Effector memory CD4-positive, alpha-beta T cell (primary cell): ENCODE results near the gene CDK6.

Source experiments
- DNase-seq, 3 donors: peaks; one replicate each; pipeline ENCODE4 v3.0.0-alpha.2; 2020
- H3K27ac ChIP-seq: 2 replicates; pipeline ENCODE4 v1.7.0; 2013; ENCODE audit warnings: mild to moderate bottlenecking, low read length, moderate library complexity; ENCODE audit not compliant: insufficient read depth, poor library complexity, severe bottlenecking
- H3K27me3 ChIP-seq: replicated peaks from 2 replicates; pipeline ENCODE4 v1.7.0; 2013; ENCODE audit warnings: mild to moderate bottlenecking, low read length; ENCODE audit not compliant: insufficient read depth, control insufficient read depth, poor library complexity, severe bottlenecking
- H3K36me3 ChIP-seq: 2 replicates; pipeline ENCODE4 v1.7.0; 2013; ENCODE audit warnings: mild to moderate bottlenecking, low read length, moderate library complexity; ENCODE audit not compliant: control insufficient read depth, insufficient read depth
- H3K4me1 ChIP-seq: 2 replicates; pipeline ENCODE4 v1.7.0; 2013; ENCODE audit warnings: low read length, mild to moderate bottlenecking; ENCODE audit not compliant: control insufficient read depth, insufficient read depth, poor library complexity, severe bottlenecking
- H3K4me3 ChIP-seq: 2 replicates; pipeline ENCODE4 v1.7.0; 2013; ENCODE audit warnings: low read length, low read depth, mild to moderate bottlenecking; ENCODE audit not compliant: insufficient read depth, poor library complexity, severe bottlenecking
- H3K9me3 ChIP-seq: 2 replicates; pipeline ENCODE4 v1.7.0; 2013; ENCODE audit warnings: mild to moderate bottlenecking, low read length, moderate library complexity; ENCODE audit not compliant: control insufficient read depth

CDK6 gene

DNA sequence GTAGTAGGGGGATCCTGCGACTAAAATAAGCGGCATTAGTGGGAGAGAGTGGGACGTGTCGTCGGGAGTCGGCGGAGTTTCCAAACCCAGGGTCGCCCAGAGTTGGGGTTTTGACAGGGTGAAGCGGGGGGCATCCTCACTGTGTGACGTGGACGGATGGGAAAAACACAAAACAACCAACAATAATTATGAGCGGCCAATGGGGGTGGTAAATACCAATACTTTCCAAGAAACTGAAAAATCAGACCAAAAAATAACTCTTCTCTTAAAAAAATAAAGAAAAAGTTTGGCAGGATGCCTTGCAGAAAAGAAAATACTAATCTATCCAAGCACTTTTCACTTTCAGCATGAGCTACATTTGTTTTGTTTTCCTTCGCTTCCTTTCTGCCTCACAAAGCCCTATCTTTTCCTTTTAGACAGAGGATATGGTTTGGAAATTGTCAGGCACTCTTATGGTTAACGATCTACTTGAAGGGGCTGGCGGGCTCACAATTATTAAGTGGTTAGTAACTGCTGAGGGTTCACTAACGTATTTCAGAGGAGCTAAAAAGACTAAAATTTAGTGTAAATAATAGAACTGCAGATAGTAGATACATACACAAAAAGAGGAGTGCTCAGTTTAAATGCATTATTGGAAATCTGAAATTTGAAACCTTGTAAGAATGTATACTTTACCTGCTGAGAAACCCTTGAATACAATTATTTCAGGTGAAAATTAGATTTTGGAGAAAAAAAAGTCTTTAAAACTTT is 802 bp upstream of the CDK6 start:
- peaks cover 8% of the 10 kb centered on the region for H3K4me1 ChIP-seq
- no peaks in the 10 kb centered on the region for H3K9me3 ChIP-seq
- H3K27ac ChIP-seq = peak overlapping the region; percentile 12
- no peaks in the 10 kb centered on the region for H3K36me3 ChIP-seq
- H3K4me3 ChIP-seq = peak overlapping the region; percentile 96
- no peaks in the 10 kb centered on the region for H3K27me3 ChIP-seq
- peak in 1 of 3 donors; percentile 2 for DNase-seq

DNA sequence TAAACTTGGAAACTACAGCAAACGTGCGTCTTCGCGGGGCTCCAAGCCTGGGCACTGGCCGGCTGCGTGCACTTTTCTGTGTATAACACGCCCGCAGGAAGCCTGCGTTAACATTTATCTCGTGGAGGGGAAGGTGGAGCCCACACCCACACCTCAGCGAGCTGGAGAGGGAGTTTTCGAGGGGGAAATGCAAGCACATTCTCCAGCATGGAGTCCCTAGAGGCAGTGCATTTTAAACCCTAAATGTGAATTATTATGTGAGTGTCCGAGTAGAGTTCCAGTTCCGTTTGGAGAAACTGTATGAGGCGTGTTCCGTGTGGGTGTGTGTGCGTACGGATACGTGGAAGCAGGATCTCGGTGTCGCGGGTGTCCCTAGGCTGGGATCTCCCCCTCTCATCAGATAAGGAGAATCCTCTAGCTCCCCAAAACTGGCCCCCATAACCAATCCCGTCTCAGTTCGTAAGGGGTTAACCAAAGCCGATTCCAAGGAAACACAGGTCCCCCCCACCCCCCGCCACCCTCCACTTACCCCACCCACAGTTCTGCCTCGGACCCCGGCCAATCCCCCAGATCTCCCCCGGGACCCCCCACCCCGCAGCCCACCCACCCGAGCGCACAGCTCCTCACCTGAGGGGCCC is 403 bp downstream of the CDK6 start:
- DNase-seq = peak; percentile 11 to 22 (median 19)
- H3K9me3 ChIP-seq = no peaks in the 10 kb centered on the region
- H3K27ac ChIP-seq = peak overlapping the region; percentile 80
- H3K4me1 ChIP-seq = peaks cover 19% of the 10 kb centered on the region
- H3K36me3 ChIP-seq = no peaks in the 10 kb centered on the region
- H3K27me3 ChIP-seq = no peaks in the 10 kb centered on the region
- peak overlapping the region; percentile 96 for H3K4me3 ChIP-seq

DNA sequence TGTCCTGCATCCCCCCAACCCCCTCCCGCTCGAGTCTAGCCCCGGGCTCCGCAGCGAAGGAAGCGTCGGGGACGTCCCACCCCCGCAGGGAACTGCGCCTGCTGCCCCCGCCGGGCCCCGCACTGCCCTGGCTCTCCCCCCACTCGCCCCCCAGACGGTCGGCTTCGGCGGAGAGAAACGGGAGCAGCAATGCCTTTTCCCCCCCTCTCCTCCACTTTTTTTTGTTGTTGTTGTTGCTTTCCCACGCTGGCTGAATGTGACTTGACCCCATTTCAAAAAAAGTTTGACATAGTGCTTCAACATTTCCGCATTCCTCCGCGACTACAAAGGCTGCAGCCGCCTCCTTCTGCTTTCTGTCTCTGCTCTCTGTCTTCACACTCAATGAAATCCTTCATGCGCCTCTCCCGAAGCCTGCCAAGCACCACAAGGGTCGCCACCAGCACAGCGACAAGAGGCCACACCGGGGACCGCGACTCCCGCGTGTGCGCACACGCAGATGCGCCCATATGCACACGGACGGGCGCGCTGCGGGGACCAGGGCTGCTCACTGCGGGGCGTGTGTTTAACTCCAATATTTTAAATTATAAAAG is 1.0 kb downstream of the CDK6 start:
- Histone ChIP-seq H3K36me3 (no peaks in the 10 kb centered on the region), H3K4me3 (peak overlapping the region; percentile 96), H3K27me3 (no peaks in the 10 kb centered on the region), H3K27ac (peak overlapping the region; percentile 80), H3K4me1 (peaks cover 20% of the 10 kb centered on the region), H3K9me3 (no peaks in the 10 kb centered on the region)
- DNase-seq = peak in 2 of 3 donors; percentile 20 to 25

DNA sequence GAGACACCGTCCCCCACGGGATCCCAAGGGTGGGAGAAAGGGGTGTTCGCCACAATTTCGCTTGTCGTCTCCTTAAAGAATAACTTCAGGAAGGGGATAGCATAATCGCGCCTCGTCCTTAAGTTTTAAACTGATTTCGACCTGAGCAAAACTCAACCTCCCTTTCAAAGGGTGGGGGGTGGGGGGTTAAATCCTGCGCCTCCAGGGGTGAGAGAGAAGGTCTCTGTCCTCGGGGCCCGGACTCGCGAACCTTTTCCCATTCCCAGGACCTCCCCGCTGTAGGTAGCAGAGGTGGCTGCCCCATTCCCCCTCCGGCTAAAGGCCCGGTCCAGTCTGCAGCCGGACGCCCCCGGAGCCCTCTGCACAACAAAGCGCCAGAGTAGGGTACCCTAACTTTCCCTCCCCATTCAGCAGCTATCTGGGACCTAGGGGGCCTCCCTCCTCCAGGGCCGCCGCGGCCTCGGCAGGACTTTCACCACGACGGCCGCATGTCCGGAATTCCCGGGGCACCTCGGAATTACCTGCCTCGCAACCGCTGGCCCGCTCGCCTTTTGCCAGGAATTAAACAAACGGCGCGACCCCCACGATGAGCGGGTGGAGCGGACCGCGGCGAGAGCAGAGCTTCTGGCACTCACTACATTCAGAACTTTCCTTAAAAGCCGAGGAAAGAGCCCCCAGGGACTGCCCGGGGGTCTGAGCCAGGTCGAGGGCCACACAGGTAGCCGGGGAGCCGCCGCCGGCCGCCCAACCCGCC is 1.7 kb downstream of the CDK6 start:
- peak in 1 of 3 donors; percentile 1 for DNase-seq
- Histone ChIP-seq H3K36me3 (no peaks in the 10 kb centered on the region), H3K27ac (peak overlapping the region; percentile 80), H3K4me1 (peaks cover 20% of the 10 kb centered on the region), H3K4me3 (peak overlapping the region; percentile 96), H3K27me3 (no peaks in the 10 kb centered on the region), H3K9me3 (no peaks in the 10 kb centered on the region)

DNA sequence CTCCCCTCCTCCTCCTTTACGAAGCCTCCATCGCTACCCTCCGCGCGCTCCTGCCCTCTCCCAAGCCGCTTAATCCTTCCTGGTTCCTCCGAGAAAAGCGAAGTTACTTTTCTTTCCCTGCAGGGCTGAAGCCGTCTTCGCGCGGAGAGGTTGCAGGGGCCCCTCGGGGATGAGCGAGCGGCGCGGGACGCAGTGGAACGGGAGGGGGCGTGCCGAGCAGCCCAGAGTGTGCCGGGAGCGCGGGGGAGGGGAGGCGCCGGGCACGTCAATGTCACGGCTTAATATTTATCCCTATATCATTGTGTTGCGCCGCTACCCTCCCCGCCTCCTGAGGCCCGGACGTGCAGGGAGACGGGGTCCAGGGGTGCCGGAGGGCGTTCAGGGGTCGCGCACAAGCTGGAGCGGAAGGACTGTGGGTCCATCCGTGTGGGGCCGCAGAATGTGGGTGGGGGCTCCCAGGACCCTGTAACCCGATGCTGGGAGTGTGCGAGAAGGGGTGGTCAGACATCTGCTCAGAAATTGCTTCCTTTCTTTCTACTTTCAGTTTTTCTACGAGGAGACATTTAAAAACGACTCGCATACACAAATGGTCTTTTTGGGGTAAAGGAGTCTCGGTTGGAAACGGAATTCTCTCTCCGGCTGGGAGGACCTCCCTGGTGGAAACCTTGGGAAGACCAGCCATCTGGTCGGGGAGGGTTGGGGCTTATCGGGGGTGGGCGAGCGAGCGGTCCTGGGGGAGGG is 2.4 kb downstream of the CDK6 start:
- DNase-seq = peak; percentile 46 to 64 (median 59)
- Histone ChIP-seq H3K36me3 (no peaks in the 10 kb centered on the region), H3K27ac (peak overlapping the region; percentile 80), H3K9me3 (no peaks in the 10 kb centered on the region), H3K4me1 (peaks cover 20% of the 10 kb centered on the region), H3K4me3 (peak overlapping the region; percentile 96), H3K27me3 (no peaks in the 10 kb centered on the region)

DNA sequence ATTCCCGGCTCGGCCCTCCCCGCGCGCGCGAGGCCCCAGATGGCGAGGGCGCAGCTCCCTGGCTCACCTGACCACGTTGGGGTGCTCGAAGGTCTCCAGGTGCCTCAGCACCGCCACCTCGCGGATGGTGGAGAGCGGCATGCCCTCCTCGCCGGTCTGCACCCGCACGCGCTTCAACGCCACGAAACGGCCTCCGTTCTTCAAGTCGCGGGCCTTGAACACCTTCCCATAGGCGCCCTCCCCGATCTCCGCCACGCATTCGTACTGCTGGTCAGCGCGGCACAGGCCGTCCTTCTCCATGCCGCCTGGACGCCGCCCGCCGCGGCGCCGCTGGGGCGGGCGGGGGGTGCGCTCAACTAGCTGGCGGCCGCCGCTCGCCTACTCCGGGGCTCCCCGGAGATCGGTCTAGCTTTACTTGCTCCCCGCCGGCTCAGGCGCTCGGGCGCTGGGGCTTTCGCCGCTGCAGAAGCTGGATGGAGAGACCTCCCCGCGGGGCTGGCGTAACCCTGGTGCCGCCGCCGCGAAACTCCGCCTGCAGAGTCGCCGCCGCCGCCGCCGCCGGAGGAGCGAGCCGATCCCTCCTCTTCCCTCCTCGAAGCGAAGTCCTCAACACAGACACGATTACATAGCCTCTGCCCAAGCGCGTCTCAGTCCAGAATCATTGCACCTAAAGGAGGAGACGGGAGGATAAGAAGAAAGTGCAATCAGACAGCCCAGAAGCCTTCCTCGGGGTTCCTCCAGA is 3.2 kb downstream of the CDK6 start:
- H3K36me3 ChIP-seq = no peaks in the 10 kb centered on the region
- H3K27me3 ChIP-seq = no peaks in the 10 kb centered on the region
- H3K4me1 ChIP-seq = peaks cover 20% of the 10 kb centered on the region
- peak overlapping the region; percentile 96 for H3K4me3 ChIP-seq
- DNase-seq = peak; percentile 64 to 76 (median 75)
- no peaks in the 10 kb centered on the region for H3K9me3 ChIP-seq
- peak overlapping the region; percentile 80 for H3K27ac ChIP-seq

DNA sequence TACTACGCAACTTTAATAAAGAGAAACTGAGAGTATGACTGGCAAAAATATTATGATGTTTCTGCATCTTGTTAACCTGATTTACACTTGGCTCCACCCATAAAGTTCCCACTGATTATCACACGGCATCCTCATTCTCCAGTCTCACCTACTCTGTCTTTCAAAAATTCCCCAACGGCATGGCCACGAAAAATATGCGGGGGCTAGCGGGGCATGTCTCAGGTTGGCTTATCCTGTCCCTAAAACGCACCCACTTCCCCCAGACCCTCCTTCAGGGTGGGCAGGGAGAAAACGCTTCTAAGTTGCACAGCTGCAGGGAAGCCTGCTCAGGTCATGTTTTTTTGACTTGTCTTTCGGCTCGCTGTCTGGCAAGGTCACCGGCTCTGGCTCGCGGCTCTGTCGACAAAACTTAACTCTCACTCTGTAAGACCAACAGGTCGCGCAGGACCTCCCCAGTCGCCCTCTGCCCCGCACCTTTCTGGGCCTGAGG is 3.8 kb downstream of the CDK6 start:
- Histone ChIP-seq H3K4me3 (peak overlapping the region; percentile 96), H3K9me3 (no peaks in the 10 kb centered on the region), H3K36me3 (no peaks in the 10 kb centered on the region), H3K4me1 (peaks cover 20% of the 10 kb centered on the region), H3K27ac (peak overlapping the region; percentile 80), H3K27me3 (no peaks in the 10 kb centered on the region)
- DNase-seq = peak in 2 of 3 donors; percentile 14

DNA sequence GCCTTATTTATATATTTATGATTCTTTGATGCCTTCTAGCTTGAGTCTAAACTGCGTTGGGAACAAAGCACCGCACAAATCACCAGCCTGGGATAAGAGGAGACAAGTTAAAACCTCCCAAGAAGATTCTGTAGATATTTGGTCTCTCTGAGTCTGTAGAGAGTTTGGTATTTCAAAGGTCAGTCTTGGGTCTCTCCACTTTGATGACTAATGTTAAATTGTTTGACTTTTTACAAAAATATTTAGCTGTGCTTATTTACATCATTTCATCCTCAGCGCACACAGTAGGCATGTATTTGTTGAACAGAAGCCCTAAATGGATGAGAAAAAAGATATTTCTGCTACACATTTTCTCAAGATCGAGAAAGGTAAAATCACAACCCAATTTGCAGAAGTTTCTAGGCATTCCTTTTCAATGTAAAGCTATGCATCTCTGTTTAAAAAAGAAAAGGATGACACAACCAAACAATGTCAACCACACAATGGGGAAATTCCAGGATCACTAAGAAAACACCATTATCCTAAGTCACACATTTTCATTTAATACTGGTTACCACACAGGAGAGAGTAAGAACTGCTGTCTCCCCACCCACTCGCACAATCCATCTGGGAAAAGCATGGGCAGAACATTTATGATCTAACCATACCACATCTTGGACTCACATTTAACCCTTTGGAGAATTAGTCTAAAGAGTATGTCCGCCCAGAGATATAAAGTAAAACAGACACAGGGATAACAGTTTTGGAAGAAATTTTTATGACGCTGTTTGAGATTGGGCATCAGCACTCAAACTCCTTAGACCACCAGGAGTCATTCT is 4.4 kb downstream of the CDK6 start:
- Histone ChIP-seq H3K36me3 (no peaks in the 10 kb centered on the region), H3K4me1 (peaks cover 18% of the 10 kb centered on the region), H3K4me3 (peak overlapping the region; percentile 96), H3K9me3 (no peaks in the 10 kb centered on the region), H3K27me3 (no peaks in the 10 kb centered on the region), H3K27ac (peak overlapping the region; percentile 80)
- DNase-seq = no peak
